ENCODE measurements around the gene METTL21C.

GRCh38 chr13:102645701-102646100, 49.1 kb downstream of the METTL21C start:
- TF ChIP-seq CTCF (IDR thresholded peaks at IDR 0.05) (no peak), ZFX (IDR thresholded peaks at IDR 0.05; ENCODE audit: borderline replicate concordance) (no peak)
